HFF-Myc (cell line): ENCODE results near the gene LPCAT1.

Source experiments
- DNase-seq: peaks from one replicate; pipeline ENCODE4 v3.0.0-alpha.2; 2011; ENCODE audit warnings: low read depth; ENCODE audit errors: extremely low read depth
- H3K4me3 ChIP-seq: replicated peaks from 2 replicates; pipeline ENCODE4 v1.5.1; 2011; ENCODE audit warnings: low read depth, mild to moderate bottlenecking, control low read depth, low read length
- TF ChIP-seq, protein P1 (sequence below): IDR thresholded peaks from 2 replicates; pipeline ENCODE4 v1.5.1; 2012; ENCODE audit warnings: mild to moderate bottlenecking, low read depth, low read length, control low read depth; ENCODE audit errors: missing control alignments

LPCAT1 gene

GRCh38 chr5:1449081-1449630, 74.6 kb downstream of the LPCAT1 start:
- H3K4me3 ChIP-seq: no peak overlapping the region
- DNase-seq: no peak
- TF ChIP-seq, protein P1, sequence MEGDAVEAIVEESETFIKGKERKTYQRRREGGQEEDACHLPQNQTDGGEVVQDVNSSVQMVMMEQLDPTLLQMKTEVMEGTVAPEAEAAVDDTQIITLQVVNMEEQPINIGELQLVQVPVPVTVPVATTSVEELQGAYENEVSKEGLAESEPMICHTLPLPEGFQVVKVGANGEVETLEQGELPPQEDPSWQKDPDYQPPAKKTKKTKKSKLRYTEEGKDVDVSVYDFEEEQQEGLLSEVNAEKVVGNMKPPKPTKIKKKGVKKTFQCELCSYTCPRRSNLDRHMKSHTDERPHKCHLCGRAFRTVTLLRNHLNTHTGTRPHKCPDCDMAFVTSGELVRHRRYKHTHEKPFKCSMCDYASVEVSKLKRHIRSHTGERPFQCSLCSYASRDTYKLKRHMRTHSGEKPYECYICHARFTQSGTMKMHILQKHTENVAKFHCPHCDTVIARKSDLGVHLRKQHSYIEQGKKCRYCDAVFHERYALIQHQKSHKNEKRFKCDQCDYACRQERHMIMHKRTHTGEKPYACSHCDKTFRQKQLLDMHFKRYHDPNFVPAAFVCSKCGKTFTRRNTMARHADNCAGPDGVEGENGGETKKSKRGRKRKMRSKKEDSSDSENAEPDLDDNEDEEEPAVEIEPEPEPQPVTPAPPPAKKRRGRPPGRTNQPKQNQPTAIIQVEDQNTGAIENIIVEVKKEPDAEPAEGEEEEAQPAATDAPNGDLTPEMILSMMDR: no peak

- H3K4me3 ChIP-seq: no peak overlapping the region
- DNase-seq: no peak
- TF ChIP-seq, protein P1: no peak
Observed at GRCh38 chr5:1448511-1449011, 75.2 kb downstream of the LPCAT1 start.

GRCh38 chr5:1447671-1448361, 75.9 kb downstream of the LPCAT1 start:
- TF ChIP-seq, protein P1: no peak
- DNase-seq: no peak
- no peak overlapping the region for H3K4me3 ChIP-seq

DNA sequence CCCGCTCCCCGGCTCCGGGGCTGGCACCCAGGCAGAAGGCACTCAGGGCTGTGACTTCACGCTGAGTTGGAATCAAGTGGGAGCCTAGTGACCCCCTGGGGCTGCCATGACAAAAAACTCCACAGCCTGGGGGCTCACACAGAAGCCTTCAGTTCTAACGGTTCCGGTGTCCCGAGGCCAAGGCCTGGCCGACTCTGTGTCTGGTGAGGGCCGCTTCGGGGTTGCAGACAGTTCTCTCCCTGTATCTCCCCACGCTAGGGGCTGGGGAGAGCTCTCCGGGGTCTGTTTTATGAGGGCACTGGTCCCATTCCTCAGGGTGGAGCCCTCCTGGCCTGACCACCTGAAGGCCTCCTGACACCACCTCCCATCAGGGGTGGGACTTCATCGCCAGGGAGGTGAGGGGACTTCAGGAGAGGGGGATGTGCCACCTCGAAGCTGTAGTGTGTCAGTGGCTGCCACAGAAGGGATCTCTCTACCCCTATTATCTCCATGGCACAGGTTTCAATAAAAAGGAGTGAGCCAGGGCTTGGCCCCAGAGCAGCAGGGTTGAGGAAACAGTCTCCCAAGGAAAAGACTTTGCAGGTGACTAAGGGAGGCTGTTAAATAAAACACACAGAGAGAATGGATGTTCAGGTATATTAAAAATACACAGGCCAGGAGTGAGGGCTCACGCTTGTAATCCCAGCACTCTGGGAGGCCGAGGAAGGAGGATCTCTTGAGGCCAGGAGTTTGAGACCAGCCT, 77.0 kb downstream of the LPCAT1 start:
- DNase-seq: no peak
- TF ChIP-seq, protein P1: no peak
- H3K4me3 ChIP-seq: no peak overlapping the region

DNA sequence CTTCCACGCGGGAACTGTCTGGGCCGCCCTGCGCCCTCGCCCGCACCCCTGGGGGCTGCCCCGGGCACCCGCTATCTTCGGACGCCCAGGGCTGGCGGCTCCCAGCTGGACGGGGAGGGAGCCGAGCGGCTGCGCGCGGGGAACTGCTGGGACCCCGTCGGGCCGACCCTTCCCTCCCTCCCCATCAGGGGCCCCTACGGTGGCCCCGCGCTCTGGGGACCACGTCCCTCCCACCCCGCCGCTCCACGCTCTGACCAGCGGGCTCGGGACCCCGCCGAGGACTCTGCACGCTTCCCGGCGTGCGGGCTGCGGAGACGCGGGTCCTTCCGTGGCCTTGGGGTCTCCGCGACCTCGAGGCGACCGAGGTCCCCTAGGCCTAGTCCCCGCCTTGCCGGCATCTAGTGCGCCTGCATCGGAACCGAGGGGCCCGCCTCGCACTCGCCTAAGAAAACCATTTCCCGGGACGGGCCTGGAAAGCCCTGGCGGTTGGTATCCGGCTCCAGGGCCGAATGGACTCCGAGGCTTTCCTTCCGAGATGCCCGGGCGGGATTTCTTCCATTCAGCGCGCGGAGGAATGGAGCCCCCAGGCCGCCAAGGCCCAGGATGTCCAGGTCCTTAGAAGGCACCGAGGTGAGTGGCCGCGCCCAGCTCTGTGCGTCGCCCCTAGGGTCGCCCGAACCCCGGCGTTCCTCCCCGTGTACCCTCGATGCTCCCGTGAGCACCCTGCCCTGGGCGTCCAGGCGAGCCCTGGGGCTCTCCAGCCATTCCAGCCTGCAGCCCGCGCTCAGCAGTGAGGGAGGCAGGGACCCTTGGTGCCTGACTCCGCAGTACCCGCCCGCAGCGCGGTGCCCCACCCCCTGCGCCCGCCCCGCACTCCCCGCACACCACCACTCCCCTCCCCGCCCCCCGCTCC, 77.8 kb downstream of the LPCAT1 start:
- no peak for DNase-seq
- H3K4me3 ChIP-seq: no peak overlapping the region

GRCh38 chr5:1445313-1445688, 78.5 kb downstream of the LPCAT1 start, which contains the start of gene SLC6A3:
Gene SLC6A3 (minus strand): TSS chr5:1445440. CDS start chr5:1443197, 2,243 bp downstream.
- no peak within 1 kb of the TSS for H3K4me3 ChIP-seq
- no peak for DNase-seq
- TF ChIP-seq, protein P1: no peak

More for the DNA sequence above, 77.8 kb downstream of the LPCAT1 start:
- TF ChIP-seq, protein P1: no peak
